Measurements from ENCODE around the gene DOCK11. TPM values are rescaled to one million over a fixed set of nuclear protein-coding genes. Genes with fewer than 3 reads are reported as not detected.

Gene DOCK11
- total and polyA plus RNA-seq, 9 of the 15 experiments (the other 6 are each of a cell fraction or from before 2014, with no cell fraction given), result 41.8 to 77.8 (median 50.9) TPM

- POLR2A ChIA-PET, result interaction anchor here (0.6 to 2.1 kb wide), 3 partner anchors 9 to 26 kb away, joined by 3 to 7 read pairs (median 4); no protein-coding TSS in a partner anchor
- in situ Hi-C loops (cut with MboI), result no loop called here
- BruUV-seq (replicated peaks), result no TSS peak
- TF ChIP-seq SMARCA5 (IDR thresholded peaks at IDR 0.05) (0 out of 2 replicates have a peak, but pooled peaks have one; percentile 33), ATF2 (CRISPR knock-in tag; IDR thresholded peaks at IDR 0.05) (no peak), TRIM24 (IDR thresholded peaks at IDR 0.05) (no peak), ZNF354B (CRISPR knock-in tag; IDR thresholded peaks at IDR 0.05) (no peak), GABPB2 (CRISPR knock-in tag; conservative IDR thresholded peaks at IDR 0.05) (no peak), ZBTB49 (CRISPR knock-in tag; IDR thresholded peaks at IDR 0.05; ENCODE audit: borderline replicate concordance) (no peak), KLF10 (CRISPR knock-in tag; IDR thresholded peaks at IDR 0.05) (no peak), MXI1 (IDR thresholded peaks at IDR 0.05; ENCODE audit: low read depth, low read length) (no peak), PTRF (tag; IDR thresholded peaks at IDR 0.05) (no peak), CBX1 (IDR thresholded peaks at IDR 0.05; ENCODE audit: low read depth) (peak; percentile 54; the same call in 1 of the 2 replicates), RBM25 (IDR thresholded peaks at IDR 0.05; ENCODE audit: low read depth, low read length, severe bottlenecking) (peak; percentile 93), HDAC2 (IDR thresholded peaks at IDR 0.05) (peak; percentile 68; the same call in 1 of the 2 replicates), BDP1 (IDR thresholded peaks at IDR 0.05; ENCODE audit: insufficient read depth, insufficient read length) (no peak), RCOR1 (IDR thresholded peaks at IDR 0.05; ENCODE audit: borderline replicate concordance in 1 of 2, low read depth in 2 of 2, low read length in 2 of 2) (0 out of 4 replicates have a peak, but pooled peaks of 1 of the 2 experiments have one; percentile 50), BCOR (IDR thresholded peaks at IDR 0.05) (peak; percentile 94), CGGBP1 (CRISPR knock-in tag; IDR thresholded peaks at IDR 0.05) (no peak), MCM5 (IDR thresholded peaks at IDR 0.05; ENCODE audit: low read depth) (no peak), KDM1A (IDR thresholded peaks at IDR 0.05) (peak; percentile 64 to 77; a peak in 3 of 4 replicates)
- TF ChIP-seq, protein P1, sequence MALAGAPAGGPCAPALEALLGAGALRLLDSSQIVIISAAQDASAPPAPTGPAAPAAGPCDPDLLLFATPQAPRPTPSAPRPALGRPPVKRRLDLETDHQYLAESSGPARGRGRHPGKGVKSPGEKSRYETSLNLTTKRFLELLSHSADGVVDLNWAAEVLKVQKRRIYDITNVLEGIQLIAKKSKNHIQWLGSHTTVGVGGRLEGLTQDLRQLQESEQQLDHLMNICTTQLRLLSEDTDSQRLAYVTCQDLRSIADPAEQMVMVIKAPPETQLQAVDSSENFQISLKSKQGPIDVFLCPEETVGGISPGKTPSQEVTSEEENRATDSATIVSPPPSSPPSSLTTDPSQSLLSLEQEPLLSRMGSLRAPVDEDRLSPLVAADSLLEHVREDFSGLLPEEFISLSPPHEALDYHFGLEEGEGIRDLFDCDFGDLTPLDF (CRISPR knock-in tag; IDR thresholded peaks at IDR 0.05), result no peak
Observed at GRCh38 chrX:118534716-118535493, 39.3 kb downstream of the DOCK11 start.

More at GRCh38 chrX:118534716-118535493, 39.3 kb downstream of the DOCK11 start:
- no peak for DNase-seq (ENCODE audit: extremely low read depth in 1 of 4, low spot score in 3 of 4)
- peak overlapping the region; percentile 42; the same call in 1 of the 3 replicates for H3K27ac ChIP-seq (ENCODE audit: extremely low read depth, low read depth, low read length)
- H3K9me3 ChIP-seq (replicated peaks; ENCODE audit: control insufficient read depth, insufficient read depth, low read depth, low read length), result no peaks in the 10 kb centered on the region
- no peaks in the 10 kb centered on the region for H3K27me3 ChIP-seq (ENCODE audit: control insufficient read depth in 2 of 2, insufficient read depth in 2 of 2, low read length in 2 of 2)
- no peaks in the 10 kb centered on the region for H4K20me1 ChIP-seq (replicated peaks; ENCODE audit: control insufficient read depth, insufficient read depth, low read length)
- intact Hi-C loops (cut with micrococcal nuclease), result loop anchor here (5.0 kb wide), 1 partner anchor 67 kb away; no protein-coding TSS in a partner anchor
- no peak for FAIRE-seq
- H3K9ac ChIP-seq (ENCODE audit: insufficient read depth in 1 of 2, low read depth in 2 of 2, low read length in 2 of 2), result no peak overlapping the region
- peak; percentile 19; the same call in 1 of the 3 replicates for ATAC-seq
- no peak overlapping the region for H3K4me3 ChIP-seq
- peaks cover 83% of the 10 kb centered on the region for H3K79me2 ChIP-seq (ENCODE audit: control insufficient read depth, insufficient read depth, low read length)
- peaks cover 10% of the 10 kb centered on the region; the same call in 2 of the 3 replicates for H3K36me3 ChIP-seq (ENCODE audit: control insufficient read depth, insufficient read depth, low read length)
- H3K9me1 ChIP-seq (ENCODE audit: control insufficient read depth, insufficient read depth, low read length), result no peaks in the 10 kb centered on the region
- peak overlapping the region; percentile 10; the same call in 1 of the 2 replicates for H2AFZ ChIP-seq (ENCODE audit: low read depth, low read length)
- no peak overlapping the region for H3K4me2 ChIP-seq (ENCODE audit: insufficient read depth, low read length)
- peaks cover 0 to 28% of the 10 kb centered on the region in 2 experiments; a peak in 2 of 5 replicates for H3K4me1 ChIP-seq (replicated peaks in 1 of 2; ENCODE audit: control insufficient read depth in 2 of 2, insufficient read depth in 2 of 2, low read length in 2 of 2)
- 64% methylated on average over 9 of the region's 9 CpGs for WGBS (ENCODE audit: insufficient coverage, low coverage, missing lambda C conversion rate)
- CTCF ChIA-PET (ENCODE audit: low intra/inter-chr PET ratio), result no interaction called here
